ENCODE results near the gene DDX20. TPM values are rescaled to one million over a fixed set of nuclear protein-coding genes. Genes with fewer than 3 reads are reported as not detected.

Gene DDX20
- total and polyA plus RNA-seq, 2 donors, result 10.9 to 17.8 TPM

- Histone ChIP-seq H3K4me3 (ENCODE audit: low read length in 2 of 2) (no peak overlapping the region), H3K27ac (ENCODE audit: low read depth in 1 of 2, low read length in 1 of 2) (no peak overlapping the region), H3K36me3 (ENCODE audit: control insufficient read depth in 2 of 2, insufficient read depth in 2 of 2, low read length in 1 of 2) (no peaks in the 10 kb centered on the region), H3K9me3 (ENCODE audit: control insufficient read depth in 2 of 2, insufficient read depth in 1 of 2, low read length in 1 of 2) (peaks cover 0 to 6% of the 10 kb centered on the region in 2 donors), H3K27me3 (ENCODE audit: control insufficient read depth in 2 of 2, insufficient read depth in 1 of 2, low read length in 1 of 2) (peaks cover 38 to 58% of the 10 kb centered on the region in 2 donors), H3K4me1 (ENCODE audit: control insufficient read depth in 2 of 2, insufficient read depth in 2 of 2, low read length in 2 of 2) (peaks cover 7 to 47% of the 10 kb centered on the region in 2 donors)
- no peak for DNase-seq (ENCODE audit: low read depth in 6 of 9, low spot score in 9 of 9)
- 95% methylated on average over 5 of the region's 5 CpGs for WGBS
These were observed 12.7 kb upstream of the DDX20 start for GRCh38 chr1:111742938-111743549.

- WGBS, result 87% methylated on average over 3 of the region's 3 CpGs
- no peak for DNase-seq (ENCODE audit: low read depth in 6 of 9, low spot score in 9 of 9)
- Histone ChIP-seq H3K36me3 (ENCODE audit: control insufficient read depth in 2 of 2, insufficient read depth in 2 of 2, low read length in 1 of 2) (no peaks in the 10 kb centered on the region), H3K27me3 (ENCODE audit: control insufficient read depth in 2 of 2, insufficient read depth in 1 of 2, low read length in 1 of 2) (peaks cover 38 to 53% of the 10 kb centered on the region in 2 donors), H3K9me3 (ENCODE audit: control insufficient read depth in 2 of 2, insufficient read depth in 1 of 2, low read length in 1 of 2) (peaks cover 0 to 6% of the 10 kb centered on the region in 2 donors), H3K4me3 (ENCODE audit: low read length in 2 of 2) (no peak overlapping the region), H3K4me1 (ENCODE audit: control insufficient read depth in 2 of 2, insufficient read depth in 2 of 2, low read length in 2 of 2) (peaks cover 6 to 50% of the 10 kb centered on the region in 2 donors), H3K27ac (ENCODE audit: low read depth in 1 of 2, low read length in 1 of 2) (no peak overlapping the region)
These were observed 12.0 kb upstream of the DDX20 start for GRCh38 chr1:111743679-111744101.

GRCh38 chr1:111745675-111746613 is 9.8 kb upstream of the DDX20 start:
- no peak overlapping the region for H3K4me3 ChIP-seq (ENCODE audit: low read length in 2 of 2)
- peaks cover 19 to 30% of the 10 kb centered on the region in 2 donors for H3K27me3 ChIP-seq (ENCODE audit: control insufficient read depth in 2 of 2, insufficient read depth in 1 of 2, low read length in 1 of 2)
- 97% methylated on average over 9 of the region's 9 CpGs for WGBS
- no peak overlapping the region for H3K27ac ChIP-seq (ENCODE audit: low read depth in 1 of 2, low read length in 1 of 2)
- H3K36me3 ChIP-seq (ENCODE audit: control insufficient read depth in 2 of 2, insufficient read depth in 2 of 2, low read length in 1 of 2), result no peaks in the 10 kb centered on the region
- H3K4me1 ChIP-seq (ENCODE audit: control insufficient read depth in 2 of 2, insufficient read depth in 2 of 2, low read length in 2 of 2), result peaks cover 0 to 55% of the 10 kb centered on the region in 2 donors
- DNase-seq (ENCODE audit: low read depth in 6 of 9, low spot score in 9 of 9), result no peak
- H3K9me3 ChIP-seq (ENCODE audit: control insufficient read depth in 2 of 2, insufficient read depth in 1 of 2, low read length in 1 of 2), result no peaks in the 10 kb centered on the region

GRCh38 chr1:111746614-111746999 is 9.1 kb upstream of the DDX20 start:
- Histone ChIP-seq H3K9me3 (ENCODE audit: control insufficient read depth in 2 of 2, insufficient read depth in 1 of 2, low read length in 1 of 2) (no peaks in the 10 kb centered on the region), H3K27me3 (ENCODE audit: control insufficient read depth in 2 of 2, insufficient read depth in 1 of 2, low read length in 1 of 2) (peaks cover 13 to 23% of the 10 kb centered on the region in 2 donors), H3K27ac (ENCODE audit: low read depth in 1 of 2, low read length in 1 of 2) (no peak overlapping the region), H3K36me3 (ENCODE audit: control insufficient read depth in 2 of 2, insufficient read depth in 2 of 2, low read length in 1 of 2) (no peaks in the 10 kb centered on the region), H3K4me1 (ENCODE audit: control insufficient read depth in 2 of 2, insufficient read depth in 2 of 2, low read length in 2 of 2) (peaks cover 0 to 59% of the 10 kb centered on the region in 2 donors), H3K4me3 (ENCODE audit: low read length in 2 of 2) (no peak overlapping the region)
- WGBS, result 95% methylated on average over 2 of the region's 2 CpGs
- no peak for DNase-seq (ENCODE audit: low read depth in 6 of 9, low spot score in 9 of 9)

GRCh38 chr1:111747282-111747734 is 8.4 kb upstream of the DDX20 start:
- Histone ChIP-seq H3K27me3 (ENCODE audit: control insufficient read depth in 2 of 2, insufficient read depth in 1 of 2, low read length in 1 of 2) (peaks cover 7 to 16% of the 10 kb centered on the region in 2 donors), H3K27ac (ENCODE audit: low read depth in 1 of 2, low read length in 1 of 2) (no peak overlapping the region), H3K4me1 (ENCODE audit: control insufficient read depth in 2 of 2, insufficient read depth in 2 of 2, low read length in 2 of 2) (peaks cover 0 to 66% of the 10 kb centered on the region in 2 donors), H3K9me3 (ENCODE audit: control insufficient read depth in 2 of 2, insufficient read depth in 1 of 2, low read length in 1 of 2) (no peaks in the 10 kb centered on the region), H3K36me3 (ENCODE audit: control insufficient read depth in 2 of 2, insufficient read depth in 2 of 2, low read length in 1 of 2) (no peaks in the 10 kb centered on the region), H3K4me3 (ENCODE audit: low read length in 2 of 2) (no peak overlapping the region)
- DNase-seq (ENCODE audit: low read depth in 6 of 9, low spot score in 9 of 9), result peak in 7 of 9 donors; percentile 43 to 87 (median 75)
- 56% methylated on average over 3 of the region's 3 CpGs for WGBS

GRCh38 chr1:111747947-111748346 is 7.8 kb upstream of the DDX20 start:
- H3K4me1 ChIP-seq (ENCODE audit: control insufficient read depth in 2 of 2, insufficient read depth in 2 of 2, low read length in 2 of 2), result peaks cover 0 to 73% of the 10 kb centered on the region in 2 donors
- no peaks in the 10 kb centered on the region for H3K36me3 ChIP-seq (ENCODE audit: control insufficient read depth in 2 of 2, insufficient read depth in 2 of 2, low read length in 1 of 2)
- H3K27me3 ChIP-seq (ENCODE audit: control insufficient read depth in 2 of 2, insufficient read depth in 1 of 2, low read length in 1 of 2), result peaks cover 4 to 10% of the 10 kb centered on the region in 2 donors
- H3K27ac ChIP-seq (ENCODE audit: low read depth in 1 of 2, low read length in 1 of 2), result no peak overlapping the region
- H3K9me3 ChIP-seq (ENCODE audit: control insufficient read depth in 2 of 2, insufficient read depth in 1 of 2, low read length in 1 of 2), result no peaks in the 10 kb centered on the region
- no peak overlapping the region for H3K4me3 ChIP-seq (ENCODE audit: low read length in 2 of 2)
- DNase-seq (ENCODE audit: low read depth in 6 of 9, low spot score in 9 of 9), result no peak
- 93% methylated on average over 4 of the region's 4 CpGs for WGBS

- H3K4me1 ChIP-seq (ENCODE audit: control insufficient read depth in 2 of 2, insufficient read depth in 2 of 2, low read length in 2 of 2), result peaks cover under 1 to 89% of the 10 kb centered on the region in 2 donors
- peak overlapping the region in 1 of 2 donors; percentile 90 for H3K27ac ChIP-seq (ENCODE audit: low read depth in 1 of 2, low read length in 1 of 2)
- H3K36me3 ChIP-seq (ENCODE audit: control insufficient read depth in 2 of 2, insufficient read depth in 2 of 2, low read length in 1 of 2), result no peaks in the 10 kb centered on the region
- H3K4me3 ChIP-seq (ENCODE audit: low read length in 2 of 2), result no peak overlapping the region
- H3K9me3 ChIP-seq (ENCODE audit: control insufficient read depth in 2 of 2, insufficient read depth in 1 of 2, low read length in 1 of 2), result no peaks in the 10 kb centered on the region
- WGBS, result 84% methylated on average over 3 of the region's 3 CpGs
- H3K27me3 ChIP-seq (ENCODE audit: control insufficient read depth in 2 of 2, insufficient read depth in 1 of 2, low read length in 1 of 2), result no peaks in the 10 kb centered on the region
- no peak for DNase-seq (ENCODE audit: low read depth in 6 of 9, low spot score in 9 of 9)
These were observed 6.1 kb upstream of the DDX20 start for GRCh38 chr1:111749628-111750027.

- no peaks in the 10 kb centered on the region for H3K27me3 ChIP-seq (ENCODE audit: control insufficient read depth in 2 of 2, insufficient read depth in 1 of 2, low read length in 1 of 2)
- no peak for DNase-seq (ENCODE audit: low read depth in 6 of 9, low spot score in 9 of 9)
- H3K4me3 ChIP-seq (ENCODE audit: low read length in 2 of 2), result no peak overlapping the region
- H3K36me3 ChIP-seq (ENCODE audit: control insufficient read depth in 2 of 2, insufficient read depth in 2 of 2, low read length in 1 of 2), result no peaks in the 10 kb centered on the region
- no peaks in the 10 kb centered on the region for H3K9me3 ChIP-seq (ENCODE audit: control insufficient read depth in 2 of 2, insufficient read depth in 1 of 2, low read length in 1 of 2)
- peaks cover 4 to 87% of the 10 kb centered on the region in 2 donors for H3K4me1 ChIP-seq (ENCODE audit: control insufficient read depth in 2 of 2, insufficient read depth in 2 of 2, low read length in 2 of 2)
- 95% methylated on average over 2 of the region's 2 CpGs for WGBS
- peak overlapping the region in 1 of 2 donors; percentile 99 for H3K27ac ChIP-seq (ENCODE audit: low read depth in 1 of 2, low read length in 1 of 2)
These were observed 4.8 kb upstream of the DDX20 start for GRCh38 chr1:111750856-111751255.

All from thymus (tissue), 11 donors.